ENCODE results near the gene TSPAN19.

DNA sequence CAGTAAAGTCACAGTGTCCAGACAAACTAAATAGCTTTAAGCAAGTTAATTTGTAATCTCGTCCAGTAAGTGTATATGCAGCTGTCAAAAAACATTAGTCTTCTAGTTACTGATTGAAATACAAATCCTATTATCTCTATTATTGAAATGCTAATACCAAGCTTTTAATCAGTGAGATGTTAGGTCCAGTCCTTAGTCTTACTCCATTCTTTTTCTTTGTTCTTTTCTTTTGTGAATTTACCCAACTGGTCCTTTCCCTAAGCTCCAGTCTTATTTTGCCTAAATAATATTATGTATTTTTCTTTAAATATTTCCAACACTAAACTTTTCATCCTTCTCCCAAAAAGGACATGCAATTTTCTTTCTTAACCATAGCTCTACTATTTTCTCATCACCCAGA, 57.2 kb downstream of the TSPAN19 start:
- TF ChIP-seq, protein P1, sequence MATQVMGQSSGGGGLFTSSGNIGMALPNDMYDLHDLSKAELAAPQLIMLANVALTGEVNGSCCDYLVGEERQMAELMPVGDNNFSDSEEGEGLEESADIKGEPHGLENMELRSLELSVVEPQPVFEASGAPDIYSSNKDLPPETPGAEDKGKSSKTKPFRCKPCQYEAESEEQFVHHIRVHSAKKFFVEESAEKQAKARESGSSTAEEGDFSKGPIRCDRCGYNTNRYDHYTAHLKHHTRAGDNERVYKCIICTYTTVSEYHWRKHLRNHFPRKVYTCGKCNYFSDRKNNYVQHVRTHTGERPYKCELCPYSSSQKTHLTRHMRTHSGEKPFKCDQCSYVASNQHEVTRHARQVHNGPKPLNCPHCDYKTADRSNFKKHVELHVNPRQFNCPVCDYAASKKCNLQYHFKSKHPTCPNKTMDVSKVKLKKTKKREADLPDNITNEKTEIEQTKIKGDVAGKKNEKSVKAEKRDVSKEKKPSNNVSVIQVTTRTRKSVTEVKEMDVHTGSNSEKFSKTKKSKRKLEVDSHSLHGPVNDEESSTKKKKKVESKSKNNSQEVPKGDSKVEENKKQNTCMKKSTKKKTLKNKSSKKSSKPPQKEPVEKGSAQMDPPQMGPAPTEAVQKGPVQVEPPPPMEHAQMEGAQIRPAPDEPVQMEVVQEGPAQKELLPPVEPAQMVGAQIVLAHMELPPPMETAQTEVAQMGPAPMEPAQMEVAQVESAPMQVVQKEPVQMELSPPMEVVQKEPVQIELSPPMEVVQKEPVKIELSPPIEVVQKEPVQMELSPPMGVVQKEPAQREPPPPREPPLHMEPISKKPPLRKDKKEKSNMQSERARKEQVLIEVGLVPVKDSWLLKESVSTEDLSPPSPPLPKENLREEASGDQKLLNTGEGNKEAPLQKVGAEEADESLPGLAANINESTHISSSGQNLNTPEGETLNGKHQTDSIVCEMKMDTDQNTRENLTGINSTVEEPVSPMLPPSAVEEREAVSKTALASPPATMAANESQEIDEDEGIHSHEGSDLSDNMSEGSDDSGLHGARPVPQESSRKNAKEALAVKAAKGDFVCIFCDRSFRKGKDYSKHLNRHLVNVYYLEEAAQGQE (IDR thresholded peaks at IDR 0.05; ENCODE audit: low read depth), result no peak
- TF ChIP-seq YY1 (IDR thresholded peaks at IDR 0.05; ENCODE audit: low read depth), result no peak
- no peak for TF ChIP-seq CREB1 (IDR thresholded peaks at IDR 0.05; ENCODE audit: low read depth)

Measured in Ishikawa (cell line).